Bone marrow (tissue), 2 donors: ENCODE data around the gene UMAD1.

Source experiments
- DNase-seq, 2 donors: peaks; one replicate each; lab custom pipeline; 2025; lab: John Stamatoyannopoulos, UW

The UMAD1 gene

DNA sequence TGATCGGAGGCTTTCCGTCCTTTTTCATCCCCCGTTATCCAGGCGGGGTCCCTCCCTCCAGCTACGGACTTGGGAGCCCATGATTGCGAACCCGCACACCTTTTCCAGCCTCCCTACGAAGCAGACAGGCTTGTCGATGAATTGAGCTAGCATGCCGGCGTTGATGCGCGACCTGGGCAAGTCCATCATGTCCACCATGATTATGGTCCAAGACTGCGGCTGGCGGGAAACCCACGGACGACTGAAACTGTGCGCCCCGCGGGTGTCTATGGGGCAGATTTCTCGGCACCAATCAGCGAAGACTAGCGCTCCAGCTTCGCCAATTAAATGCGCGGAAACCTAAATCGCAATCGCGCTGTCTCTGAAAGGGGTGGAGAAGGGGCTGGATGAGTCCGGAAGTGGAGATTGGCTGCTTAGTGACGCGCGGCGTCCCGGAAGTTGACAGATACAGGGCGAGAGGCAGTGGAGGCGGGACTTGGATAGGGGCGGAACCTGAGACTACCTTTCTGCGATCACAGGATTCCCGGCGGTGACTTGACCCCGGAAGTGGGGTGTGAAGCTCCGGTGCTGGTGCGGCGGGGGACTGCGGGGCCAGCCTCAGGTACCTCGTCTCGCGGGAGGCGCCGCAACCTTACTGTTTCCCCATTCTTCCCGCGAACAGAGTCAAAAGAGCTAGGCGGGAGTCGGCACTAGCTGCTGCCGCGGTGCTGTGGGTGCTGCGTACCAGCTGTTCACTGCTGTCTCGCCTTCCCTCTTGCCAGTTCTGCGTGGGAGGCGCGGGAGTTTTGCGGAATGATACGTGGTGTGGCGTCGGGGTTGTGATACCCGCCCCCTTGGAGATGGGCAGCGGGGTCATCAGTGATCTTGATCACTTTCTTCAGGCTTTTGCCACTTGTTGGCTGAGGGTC is at the start of gene UMAD1:
Gene UMAD1, plus strand, starts transcription at position 532 of the 908 bp plus-strand sequence. CDS start 32,620 bp downstream, outside the sequence.
- peak; percentile 97 to 99 for DNase-seq

DNA sequence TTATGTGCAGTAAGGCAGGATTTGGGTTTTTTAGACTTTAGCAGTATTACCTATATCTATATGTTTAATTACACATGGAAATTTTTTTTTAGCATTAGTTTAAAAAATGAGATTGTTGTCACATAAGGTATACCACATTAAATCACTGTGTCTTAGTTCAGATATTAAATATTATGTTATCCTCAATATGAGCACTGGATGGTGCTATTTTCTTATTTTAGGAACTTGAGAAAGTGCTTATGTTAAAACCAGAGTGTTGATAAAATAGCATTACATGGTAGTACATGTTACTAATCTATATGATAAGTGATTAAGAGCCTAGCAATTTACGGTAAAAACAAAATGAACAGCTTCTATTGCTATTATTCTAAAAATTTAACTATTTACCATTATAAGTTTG is 45.1 kb upstream of the UMAD1 start:
- DNase-seq, result peak in 1 of 2 donors; percentile 20

DNA sequence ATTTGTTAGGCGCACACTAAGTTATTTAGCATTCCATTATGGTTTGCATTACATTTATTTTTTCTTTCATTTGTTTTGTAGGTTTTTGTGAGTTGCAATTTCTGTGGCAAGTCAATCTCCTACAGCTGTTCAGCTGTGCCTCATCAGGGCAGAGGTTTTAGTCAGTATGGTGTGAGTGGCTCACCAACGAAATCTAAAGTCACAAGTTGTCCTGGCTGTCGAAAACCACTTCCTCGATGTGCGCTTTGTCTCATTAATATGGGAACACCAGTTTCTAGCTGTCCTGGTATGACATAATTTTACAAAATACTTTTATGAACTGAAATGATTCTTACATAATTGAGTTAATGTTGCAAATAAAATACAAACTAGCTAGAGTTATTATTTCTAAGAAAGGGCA is 44.4 kb upstream of the UMAD1 start:
- peak in 1 of 2 donors; percentile 7 for DNase-seq

DNA sequence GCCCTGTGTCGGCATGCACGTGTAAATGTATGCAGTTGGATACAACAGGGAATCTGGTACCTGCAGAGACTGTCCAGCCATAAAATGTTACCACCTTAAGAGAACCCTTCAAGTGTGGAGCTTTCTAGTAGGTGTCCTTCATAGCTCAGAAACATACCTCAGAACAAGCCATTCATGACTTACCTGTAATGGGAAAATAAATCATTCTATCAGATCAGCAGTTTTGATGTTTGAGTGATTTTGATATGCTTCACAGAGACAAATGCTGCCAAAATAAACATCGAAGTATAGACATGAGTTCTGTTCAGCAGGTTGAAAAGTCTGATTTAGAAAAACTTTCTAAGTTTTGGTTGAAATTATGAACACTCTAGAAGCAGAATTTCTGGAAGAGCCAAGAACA is 33.5 kb upstream of the UMAD1 start:
- no peak for DNase-seq

DNA sequence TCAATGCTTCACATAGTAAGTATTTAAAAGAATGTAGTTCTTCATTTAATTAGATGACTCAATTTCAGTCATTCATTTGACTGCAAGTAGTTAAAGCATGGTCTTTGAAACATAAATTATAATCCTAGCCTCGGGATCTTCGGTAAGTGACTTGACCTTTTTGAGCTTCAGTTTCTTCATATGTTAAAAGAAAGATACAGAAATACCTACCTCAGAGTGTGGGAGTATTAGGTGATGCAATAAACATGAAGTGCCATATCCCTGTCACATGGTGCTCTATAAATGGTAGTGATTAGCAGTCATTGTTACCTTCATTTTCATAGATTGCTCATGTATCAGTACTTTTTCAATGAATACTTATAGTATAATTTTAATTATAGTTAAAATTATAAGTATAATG is 31.2 kb upstream of the UMAD1 start:
- DNase-seq, result no peak

DNA sequence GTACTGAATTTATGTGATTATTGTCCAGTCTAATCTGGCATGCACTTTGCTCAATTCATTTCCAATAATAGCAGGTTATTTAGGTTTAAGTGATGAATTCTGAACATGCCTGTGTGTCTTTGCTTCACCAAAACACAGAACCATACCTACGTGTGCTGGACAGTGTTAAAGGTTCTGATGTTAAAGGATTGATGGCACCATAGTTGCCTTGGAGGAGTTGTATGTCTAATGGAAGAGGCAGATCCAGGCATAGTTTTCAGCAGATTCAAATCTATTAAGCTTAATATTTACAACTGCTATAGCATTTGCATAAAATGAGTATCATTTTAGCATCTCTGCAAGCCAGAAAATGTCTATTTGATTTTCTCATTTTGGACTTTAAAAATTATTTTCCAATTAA is 28.0 kb upstream of the UMAD1 start:
- DNase-seq, result no peak

DNA sequence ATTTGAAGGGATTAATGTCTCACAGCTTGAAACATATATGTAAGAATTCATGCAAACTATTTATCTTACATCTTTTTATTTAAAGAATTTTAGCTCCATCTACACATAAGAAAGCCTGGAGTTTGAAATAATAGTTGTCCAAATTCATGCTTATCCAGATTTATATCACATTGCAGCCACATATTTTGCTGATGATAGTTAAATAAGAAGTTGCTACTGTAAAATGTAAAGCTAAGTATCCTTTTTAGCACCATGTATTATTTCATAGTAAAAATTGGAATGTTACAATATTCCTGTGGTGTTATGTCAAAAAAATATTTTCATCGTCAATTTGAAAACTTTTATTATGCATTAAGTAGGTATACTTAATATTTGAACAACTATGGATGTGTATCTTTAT is 27.3 kb upstream of the UMAD1 start:
- no peak for DNase-seq

DNA sequence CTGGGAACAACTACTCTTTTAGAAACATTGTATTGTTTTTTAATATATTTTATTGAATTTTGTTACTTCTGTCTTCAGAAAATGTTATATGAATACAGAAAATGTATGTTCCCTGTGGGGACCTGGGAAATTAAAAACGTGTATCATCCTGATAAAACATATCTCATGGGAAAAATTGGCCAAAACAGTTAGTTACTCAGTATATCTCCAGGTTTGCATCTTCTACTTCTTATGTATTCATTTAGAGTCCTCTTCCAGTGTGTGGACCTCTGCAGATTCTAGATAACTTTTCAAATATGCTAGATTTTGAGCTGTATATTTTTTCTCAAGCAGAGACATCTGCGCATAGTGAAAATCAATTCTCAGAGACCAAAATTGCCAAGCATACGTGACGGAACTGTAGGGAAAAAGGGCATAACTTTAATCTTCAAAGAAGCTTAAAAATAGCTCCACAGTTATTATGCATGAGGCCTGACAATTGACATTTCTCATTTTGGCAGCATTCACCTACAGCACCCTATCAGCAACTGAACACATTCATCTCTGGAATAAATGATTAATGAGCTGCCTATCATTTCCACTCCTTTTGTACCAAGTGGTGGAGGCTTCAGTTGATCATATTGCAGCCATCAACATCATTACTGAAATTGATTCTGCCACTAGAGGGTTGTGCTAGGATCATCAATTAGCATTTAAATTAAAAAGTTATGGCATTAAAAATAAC is 26.4 kb upstream of the UMAD1 start:
- DNase-seq, result no peak

DNA sequence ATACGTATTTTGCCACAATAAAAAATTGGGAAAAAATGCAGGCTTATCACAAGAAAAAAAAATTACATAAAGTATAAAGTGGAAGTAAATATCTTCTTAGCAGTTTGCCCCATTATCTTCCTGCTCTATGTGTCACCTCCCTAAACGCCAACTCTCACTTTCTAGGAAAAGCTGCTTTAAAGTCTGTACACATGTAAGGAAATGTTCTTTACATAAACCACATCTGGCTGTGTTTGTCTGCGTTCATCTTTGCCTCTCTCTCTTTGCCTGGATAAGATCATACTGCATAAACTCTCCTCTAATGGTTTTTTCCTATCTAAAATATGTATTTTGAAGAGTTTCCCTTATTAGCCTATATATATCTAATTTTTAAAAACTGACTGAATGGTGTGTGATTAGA is 23.0 kb upstream of the UMAD1 start:
- DNase-seq, result peak in 1 of 2 donors; percentile 14

DNA sequence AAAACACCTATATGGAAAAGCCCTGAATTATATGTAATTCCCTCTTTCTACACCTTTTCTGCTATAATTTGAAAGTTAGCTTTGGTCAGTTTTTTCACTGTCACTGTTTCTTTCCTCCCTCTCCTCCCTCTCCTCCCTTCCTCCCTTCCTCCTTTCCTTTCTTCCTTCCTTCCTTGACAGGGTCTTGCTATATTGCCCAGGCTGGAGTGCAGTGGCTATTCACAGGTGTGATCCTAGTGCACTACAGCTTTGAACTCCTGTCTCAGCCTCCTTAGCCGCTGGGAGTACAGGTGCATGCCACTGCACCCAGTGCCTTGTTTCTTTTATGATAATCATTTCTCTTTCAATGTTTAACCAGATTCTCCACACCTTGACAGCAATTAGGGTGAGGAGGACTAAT is 22.1 kb upstream of the UMAD1 start:
- DNase-seq, result no peak

DNA sequence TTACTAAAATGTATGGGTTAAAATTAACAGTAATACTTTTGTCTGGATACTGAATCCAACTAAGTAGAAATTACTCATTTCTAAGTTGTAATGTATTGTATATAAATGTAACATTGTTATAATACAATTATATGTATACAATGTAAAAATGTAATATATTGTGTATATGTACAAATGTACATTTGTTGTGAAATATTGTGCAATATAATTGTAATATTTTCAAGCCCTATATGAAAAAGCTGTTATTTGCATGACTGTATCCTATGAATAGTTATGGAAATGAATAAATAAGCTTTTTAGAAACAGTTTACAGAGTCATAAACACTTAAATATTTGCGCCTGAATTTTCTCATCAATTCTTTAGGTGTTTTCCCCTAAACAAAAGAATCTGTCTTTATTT is 20.3 kb upstream of the UMAD1 start:
- no peak for DNase-seq

DNA sequence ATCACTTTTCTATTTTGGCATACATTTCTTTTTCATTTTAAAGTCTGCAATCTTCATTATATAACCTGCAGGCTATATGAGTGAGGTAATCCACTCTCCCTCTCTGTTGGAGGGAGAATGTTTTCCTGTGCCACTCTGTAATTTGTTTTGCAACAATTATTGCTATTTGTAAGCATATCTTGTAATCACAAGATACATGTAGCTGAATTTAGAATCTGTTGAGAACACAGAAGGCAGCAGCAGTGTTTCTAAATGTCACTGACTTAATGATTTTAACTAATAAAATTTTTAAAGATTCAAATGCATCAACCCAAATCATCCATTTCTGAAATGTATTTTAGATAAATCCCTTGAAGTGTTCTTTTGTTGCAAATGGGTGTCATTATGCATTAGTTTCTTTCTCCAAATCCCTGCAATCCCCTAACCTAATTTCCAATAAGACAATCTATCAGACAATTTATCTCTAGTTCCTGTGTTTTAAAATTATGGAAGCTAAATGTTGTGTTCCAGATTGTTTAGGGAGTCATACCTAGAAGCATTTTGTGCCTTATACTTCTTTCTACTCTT is 19.8 kb upstream of the UMAD1 start:
- DNase-seq, result no peak

DNA sequence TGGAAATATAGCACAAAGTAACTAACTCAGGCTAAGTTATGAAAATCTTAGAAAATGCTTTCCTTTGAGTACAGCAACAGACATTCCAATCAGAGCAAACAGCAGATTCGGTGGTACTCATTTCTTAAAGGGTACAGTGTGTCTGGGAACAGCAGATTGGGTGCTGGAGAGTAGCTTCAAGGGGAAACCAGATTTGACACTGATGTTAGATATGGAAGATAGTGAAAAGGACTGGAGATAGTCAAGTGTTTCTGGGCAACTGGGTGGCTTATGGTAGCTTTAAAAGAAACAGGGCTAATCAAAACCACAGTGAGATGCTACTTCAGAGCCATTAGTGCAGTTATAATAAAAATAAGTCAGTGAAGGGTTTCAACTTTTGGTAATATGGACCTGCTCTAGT is 12.1 kb upstream of the UMAD1 start:
- no peak for DNase-seq

DNA sequence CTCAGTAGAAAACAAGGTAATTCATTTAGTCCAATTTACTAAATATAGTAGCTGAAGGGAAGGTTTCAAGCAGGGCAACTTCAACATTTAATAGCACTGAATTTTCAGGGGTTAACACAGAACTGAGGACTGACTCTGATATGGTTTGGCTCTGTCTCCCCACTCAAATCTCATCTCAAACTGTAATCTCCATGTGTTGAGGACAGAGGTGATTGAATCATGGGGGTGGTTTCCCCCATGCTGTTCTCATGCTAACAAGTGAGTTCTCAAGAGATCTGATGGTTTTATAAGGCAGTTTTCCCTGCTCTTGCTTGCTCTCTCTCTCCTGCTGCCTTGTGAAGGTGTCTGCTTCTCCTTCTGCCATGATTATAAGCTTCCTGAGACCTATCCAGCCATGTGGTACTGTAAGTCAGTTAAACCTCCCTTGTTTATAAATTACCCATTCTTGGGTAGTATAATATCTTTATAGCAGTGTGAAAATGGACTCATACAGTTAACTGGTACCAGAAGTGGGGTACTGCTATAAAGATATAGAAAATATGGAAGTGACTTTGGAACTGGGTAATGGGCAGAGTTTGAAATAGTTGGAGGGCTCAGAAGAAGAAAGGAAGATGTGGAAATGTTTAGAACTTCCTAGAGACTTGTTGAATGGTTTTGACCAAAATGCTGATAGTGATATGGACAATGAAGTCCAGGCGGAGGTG is 9.8 kb upstream of the UMAD1 start:
- DNase-seq, result no peak

DNA sequence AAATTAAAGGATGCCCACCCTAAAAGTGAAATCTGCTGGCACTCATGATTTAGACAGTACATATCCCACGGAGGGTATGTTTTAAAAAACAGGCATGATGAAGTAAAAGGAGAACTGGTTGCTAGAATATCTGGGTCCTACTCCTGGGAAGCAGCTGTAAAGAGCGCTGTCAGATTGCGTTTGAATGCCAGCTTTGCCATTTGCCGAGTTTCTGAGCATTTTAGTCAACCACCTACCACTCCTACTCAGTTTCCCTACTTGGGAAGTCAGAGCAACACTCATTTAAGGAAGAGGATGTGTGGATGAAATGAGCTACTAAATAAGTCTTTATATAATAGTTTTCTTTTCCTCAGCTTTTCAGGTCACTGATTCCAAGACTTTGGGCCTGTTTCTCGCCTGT is 1.1 kb upstream of the UMAD1 start:
- DNase-seq, result no peak

DNA sequence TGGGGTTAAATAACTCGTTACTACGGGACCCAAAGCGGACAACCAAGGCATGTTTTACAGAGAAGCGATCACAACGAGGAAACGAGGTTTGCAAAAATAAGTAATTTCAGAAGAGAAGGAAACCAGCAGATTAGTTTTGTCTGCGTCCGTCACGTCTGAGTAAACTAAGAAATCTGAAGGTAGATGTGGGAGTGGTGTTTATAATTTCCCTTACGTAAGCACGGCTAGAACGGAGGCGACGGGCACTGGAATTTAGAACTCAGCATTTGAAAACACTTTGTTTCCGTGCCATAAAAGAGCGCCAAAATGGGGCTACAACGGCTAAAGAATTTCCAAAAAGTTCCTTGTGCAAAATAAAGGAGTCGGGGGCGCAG is 718 bp upstream of the UMAD1 start:
- DNase-seq, result no peak

DNA sequence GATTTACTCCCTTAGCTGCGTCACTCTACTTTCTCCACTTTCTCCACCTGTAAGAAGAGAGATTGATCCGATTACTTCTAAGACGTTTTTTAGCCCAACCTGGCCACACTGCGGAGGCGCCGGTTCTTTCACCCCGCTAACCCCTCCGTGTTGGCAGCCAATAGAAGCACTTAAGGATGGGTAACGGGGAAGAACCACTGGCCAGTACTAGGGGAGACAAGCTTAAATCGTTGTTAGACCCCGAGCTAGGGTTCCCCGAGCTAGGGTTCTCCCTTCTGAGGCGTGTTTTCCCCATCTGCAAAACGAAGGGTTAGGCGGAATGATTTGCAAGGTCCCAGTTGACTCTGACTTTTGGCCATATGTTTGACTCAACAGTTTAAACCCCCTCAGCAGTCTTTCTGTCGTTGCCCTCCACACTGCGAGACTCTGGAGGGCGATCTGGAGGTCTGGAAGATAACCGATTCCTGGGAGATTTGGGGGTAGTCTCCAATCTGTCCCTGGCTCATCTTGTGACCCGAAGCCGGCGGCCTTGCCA is 644 bp downstream of the UMAD1 start:
- no peak for DNase-seq

DNA sequence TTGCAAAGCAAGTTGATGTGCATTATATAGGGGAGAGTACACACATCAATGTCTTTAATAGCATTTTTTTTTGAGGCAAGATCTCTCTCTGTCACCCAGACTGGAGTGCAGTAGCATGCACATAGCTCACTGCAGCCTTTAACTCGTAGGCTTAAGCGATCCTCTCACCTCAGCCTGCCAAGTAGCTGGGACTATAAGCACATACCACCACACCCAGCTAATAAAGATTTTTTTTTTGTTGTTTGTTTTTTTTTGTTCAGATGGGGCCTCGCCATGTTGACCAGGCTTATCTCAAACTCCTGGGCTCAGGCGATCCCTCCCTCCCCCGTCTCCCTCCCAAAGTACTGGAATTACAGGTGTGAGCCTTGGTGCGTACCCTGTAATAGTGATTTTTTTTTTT is 1.5 kb downstream of the UMAD1 start:
- DNase-seq, result no peak

DNA sequence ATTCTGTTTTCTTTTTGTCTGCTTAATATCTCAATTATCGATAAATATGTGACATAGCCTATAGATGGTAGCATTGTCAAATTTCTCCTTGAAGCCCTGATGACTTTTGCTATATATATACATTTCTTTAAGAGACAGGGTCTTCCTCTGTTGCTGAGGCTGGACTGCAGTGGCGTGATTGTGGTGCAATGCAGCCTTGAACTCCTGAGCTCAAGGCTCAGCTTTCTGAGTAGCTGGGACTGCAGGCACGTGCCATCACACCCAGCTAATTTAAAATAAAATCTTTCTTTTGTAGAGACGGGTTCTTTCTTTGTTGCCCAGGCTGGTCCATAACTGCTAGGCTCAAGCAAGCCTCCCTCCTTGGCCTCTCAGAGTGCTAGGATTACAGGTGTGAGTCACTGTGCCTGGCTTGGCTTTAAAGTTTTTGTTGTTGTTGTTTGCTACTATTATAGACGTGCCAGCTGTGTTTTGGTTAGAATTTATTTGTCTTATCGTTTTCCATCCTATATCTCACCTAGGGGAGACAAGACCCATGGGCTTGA is 7.0 kb downstream of the UMAD1 start:
- no peak for DNase-seq

DNA sequence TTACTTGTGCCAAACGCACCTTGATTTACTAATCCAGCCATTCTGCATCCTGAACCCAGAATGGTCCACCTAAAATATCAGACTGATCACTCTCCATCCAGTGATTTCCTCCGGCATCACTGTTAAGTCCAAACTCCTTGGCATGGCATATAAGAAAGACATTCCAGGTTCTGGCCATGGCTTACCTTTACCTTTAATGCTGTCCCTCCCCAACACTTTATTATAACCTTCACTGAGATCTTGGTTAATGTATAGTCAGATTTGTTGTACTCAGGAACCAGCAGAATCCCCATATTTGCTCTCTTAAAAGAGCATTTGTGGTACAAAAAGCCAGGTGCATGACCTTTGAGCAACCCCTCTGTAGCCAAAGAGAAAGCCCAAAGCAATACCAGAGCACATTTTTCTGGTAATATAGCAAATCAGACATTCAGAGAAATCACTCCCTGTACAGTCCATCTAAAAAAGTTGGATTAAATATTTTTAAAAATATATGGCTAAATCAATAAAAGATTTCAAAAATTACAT is 10.2 kb downstream of the UMAD1 start:
- no peak for DNase-seq

DNA sequence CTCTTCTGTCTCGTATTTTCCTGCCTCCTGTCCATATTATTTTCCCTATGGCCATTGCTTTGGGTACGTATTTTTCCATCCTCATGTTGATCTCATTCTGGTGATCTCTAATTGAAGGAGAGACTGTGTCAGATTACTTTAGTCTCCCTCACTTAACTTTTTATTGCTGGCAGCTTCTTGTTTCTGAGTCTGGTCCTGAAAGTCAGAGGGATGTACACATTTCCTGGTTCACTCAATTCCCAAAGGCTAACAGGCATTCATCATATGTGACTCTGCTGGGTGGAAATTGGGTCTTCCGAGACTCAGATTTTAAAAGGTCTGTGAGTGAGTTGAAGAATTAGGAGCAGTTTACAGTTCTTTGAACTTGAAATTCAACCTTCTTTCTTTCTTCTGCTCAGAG is 10.9 kb downstream of the UMAD1 start:
- DNase-seq, result no peak
